ENCODE measurements around the gene GNAQ.
"Not testable (repeated sequence)": the region's sequence is repeated elsewhere in the genome, so short reads cannot be mapped to it uniquely, and the experiment has no call there.

The GNAQ gene

DNA sequence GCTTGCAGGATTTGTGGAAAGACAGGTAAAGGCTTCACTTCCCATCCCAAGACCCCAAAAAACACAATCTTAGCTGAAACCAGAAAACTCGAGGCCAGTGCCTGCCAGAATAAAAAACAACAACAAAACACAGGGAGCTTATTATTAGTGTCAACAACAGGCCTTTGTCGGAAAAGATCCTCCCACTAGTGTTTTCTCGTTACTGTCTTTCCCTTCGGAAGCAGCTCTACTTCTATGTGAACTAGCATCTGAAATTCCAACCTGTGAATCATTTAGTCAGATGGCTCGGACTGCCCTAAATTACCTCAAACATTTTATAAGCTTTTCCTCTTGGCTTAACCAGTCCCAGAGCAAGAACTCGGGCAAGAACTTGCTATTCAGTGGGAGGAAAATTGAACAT is 261.3 kb downstream of the GNAQ start:
- DNase-seq (ENCODE audit: low read depth), result no peak

- DNase-seq (ENCODE audit: low read depth), result no peak
Measured at GRCh38 chr9:77769246-77769645, 262.4 kb downstream of the GNAQ start.

DNA sequence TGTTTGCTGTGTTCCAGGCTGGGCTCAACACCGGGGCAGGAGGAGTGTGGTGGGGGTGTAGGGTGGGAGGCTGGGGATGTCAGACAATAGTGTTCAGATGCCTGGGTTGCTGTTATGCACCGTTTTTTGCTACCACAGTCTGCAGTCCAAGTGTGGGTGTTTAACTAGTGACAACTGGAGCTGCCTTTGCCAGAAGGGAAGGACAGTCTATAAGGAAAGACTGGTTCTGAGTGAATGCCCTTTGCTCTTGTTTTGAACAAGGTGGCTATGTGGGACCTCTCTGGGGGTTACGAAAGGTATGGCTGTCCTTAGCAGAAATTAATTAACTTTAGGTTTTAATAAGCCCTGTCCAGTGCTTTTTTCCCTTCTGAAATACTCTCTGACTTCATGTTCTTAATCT is 265.0 kb downstream of the GNAQ start:
- DNase-seq (ENCODE audit: low read depth), result no peak

GRCh38 chr9:77765781-77766259 is 265.8 kb downstream of the GNAQ start:
- DNase-seq (ENCODE audit: low read depth), result no peak

GRCh38 chr9:77764894-77765780 is 266.5 kb downstream of the GNAQ start:
- no peak for DNase-seq (ENCODE audit: low read depth)

DNA sequence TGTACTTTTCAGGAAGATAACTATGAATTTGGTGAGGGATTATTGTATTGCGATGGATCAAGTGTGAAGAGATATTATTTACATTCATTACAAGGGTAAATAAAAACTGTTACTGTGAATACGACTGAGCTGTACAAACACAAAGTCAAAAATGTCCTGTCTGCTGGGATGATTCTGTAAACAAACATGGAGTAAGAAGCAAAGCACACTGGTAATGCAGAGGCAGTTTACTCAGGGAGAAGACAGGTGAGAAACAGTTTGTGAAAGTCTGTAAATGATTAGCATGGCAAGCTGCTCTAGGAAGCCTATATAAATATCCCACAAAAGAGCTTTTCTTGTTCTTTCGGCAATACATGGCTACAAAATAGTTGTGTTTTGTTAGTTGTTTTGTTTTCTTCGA is 268.0 kb downstream of the GNAQ start:
- no peak for DNase-seq (ENCODE audit: low read depth)

- not testable (repeated sequence) for DNase-seq (ENCODE audit: low read depth)
Measured at GRCh38 chr9:77760919-77761318, 270.7 kb downstream of the GNAQ start.

GRCh38 chr9:77759391-77759790 is 272.2 kb downstream of the GNAQ start:
- DNase-seq (ENCODE audit: low read depth), result no peak

DNA sequence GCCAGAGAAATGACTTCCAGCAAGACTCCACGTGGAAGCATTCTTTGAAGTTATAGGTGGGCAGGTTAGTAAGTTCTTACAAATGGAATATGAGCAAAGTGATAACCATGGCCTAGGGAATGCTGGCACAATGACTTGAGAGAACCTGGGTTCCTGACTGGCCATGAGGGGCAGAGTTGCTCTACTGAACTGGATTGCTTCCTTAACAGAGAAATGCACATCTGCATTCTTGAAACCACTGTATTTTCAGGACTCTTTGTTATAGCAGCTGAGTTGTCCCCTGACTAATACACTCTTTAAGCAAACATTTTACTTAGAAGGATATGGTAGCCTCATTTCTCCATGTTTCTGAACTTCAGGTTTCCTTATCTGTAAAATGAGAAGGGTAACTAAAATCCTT is 275.2 kb downstream of the GNAQ start:
- DNase-seq (ENCODE audit: low read depth), result no peak

DNA sequence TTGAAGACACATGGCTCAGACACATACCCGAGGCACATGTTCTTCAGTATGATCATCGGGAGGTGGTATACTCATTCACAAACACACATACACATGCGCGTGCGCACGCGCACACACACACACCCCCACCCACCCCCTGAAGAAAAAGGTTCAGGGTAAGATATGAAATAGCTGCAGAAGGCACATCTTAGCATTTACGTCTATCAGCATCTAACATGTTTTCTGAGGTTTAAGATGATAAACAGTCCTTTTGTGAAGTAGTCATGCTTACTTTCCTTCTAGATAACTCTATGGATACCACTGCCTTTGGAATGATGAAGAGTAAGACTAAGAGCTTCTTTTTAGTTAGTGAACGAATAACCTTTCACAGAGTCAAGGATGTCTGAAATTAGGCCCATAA is 278.4 kb downstream of the GNAQ start:
- no peak for DNase-seq (ENCODE audit: low read depth)

GRCh38 chr9:77752554-77752953 is 279.1 kb downstream of the GNAQ start:
- no peak for DNase-seq (ENCODE audit: low read depth)

DNA sequence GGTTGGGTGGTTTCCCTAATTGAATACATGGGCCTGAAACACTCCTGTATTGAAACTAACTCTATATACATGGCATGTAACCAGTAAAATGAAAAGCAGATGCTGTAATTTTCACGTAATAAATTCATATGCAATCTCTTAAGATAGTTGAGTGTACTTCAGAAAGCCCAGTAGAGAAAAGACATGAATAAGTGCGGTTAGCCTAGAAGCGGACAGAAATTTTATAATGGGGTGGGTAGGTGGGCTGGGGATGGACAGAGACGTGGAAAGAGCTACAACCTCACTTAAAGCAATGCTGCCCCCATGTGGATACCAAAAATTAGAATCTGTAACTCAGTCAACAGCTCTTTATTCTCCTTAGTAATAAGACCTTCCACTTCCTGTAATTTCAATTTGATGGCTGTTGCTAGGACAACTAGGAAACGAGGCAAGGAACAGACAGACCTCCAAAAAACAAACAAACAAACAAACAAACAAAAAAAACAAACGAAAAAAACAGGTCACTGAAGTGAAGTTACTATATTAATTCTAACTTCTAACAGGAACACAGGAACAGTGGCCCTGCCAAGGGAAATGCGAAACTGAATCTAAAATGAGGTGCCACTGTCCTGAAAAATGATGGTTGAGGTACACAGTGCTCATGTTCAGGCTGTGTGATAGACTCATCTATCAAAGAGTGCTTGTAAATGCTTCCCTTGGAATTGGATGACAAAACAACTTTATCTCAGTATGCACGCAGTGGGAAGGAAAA is 280.1 kb downstream of the GNAQ start:
- no peak for DNase-seq (ENCODE audit: low read depth)

DNA sequence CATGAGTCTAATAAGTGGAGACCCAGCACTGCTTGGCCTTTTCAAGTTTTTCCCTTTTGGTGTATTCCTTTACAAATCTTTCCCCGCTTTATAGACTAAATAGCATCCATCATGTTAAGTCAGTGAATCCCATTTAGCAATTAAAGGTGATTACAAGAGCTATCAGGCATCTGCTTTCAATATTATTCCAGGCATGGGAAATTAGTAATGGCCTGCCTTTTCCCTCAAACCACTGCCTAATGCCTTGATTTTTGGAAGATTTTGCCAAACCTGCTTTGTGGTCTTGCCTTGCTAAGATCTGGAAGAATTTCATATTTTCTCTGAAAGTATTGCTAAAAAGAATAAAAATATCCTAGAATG is 280.6 kb downstream of the GNAQ start:
- no peak for DNase-seq (ENCODE audit: low read depth)

DNA sequence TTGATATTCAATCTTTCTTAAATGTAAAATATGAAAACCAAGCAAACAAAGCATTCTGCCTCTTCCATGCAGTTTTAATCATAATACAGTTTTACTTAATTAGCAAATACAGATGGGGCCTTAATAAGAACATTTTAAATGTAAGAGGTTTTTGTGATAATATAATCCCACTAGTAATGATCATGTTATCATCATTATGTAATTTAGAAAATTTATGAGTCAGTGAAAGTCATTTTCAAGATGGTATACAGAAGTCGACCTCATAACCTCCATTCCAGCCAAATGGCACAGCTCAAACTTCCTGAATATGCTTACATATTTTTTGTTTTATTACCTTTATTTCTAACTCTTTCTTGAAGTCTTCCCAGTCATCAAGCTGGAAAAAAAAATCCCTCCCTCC is 281.3 kb downstream of the GNAQ start:
- DNase-seq (ENCODE audit: low read depth), result no peak

GRCh38 chr9:77748214-77748772 is 283.3 kb downstream of the GNAQ start:
- DNase-seq (ENCODE audit: low read depth), result no peak

DNA sequence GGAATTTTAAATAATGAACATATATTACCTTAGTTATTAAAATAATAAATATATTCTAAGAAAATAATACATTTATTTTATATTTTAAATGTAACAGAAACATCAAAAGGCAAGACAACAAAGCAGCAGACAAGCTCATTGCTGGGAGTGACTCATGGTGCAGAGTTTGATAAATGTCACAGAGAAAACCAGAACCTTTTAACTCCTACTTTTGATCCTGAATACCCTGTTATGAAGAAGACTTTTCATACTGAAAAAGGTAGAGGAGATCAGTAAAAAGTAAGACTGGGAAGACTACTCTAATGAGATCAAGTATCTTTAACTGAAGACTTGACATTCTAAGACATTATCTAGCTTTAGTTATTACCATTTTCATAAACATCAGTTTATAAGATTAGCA is 284.4 kb downstream of the GNAQ start:
- DNase-seq (ENCODE audit: low read depth), result no peak

GRCh38 chr9:77744841-77745430 is 286.7 kb downstream of the GNAQ start:
- DNase-seq (ENCODE audit: low read depth), result no peak

GRCh38 chr9:77743386-77743785 is 288.2 kb downstream of the GNAQ start:
- DNase-seq (ENCODE audit: low read depth), result no peak

GRCh38 chr9:77738932-77739331 is 292.7 kb downstream of the GNAQ start:
- DNase-seq (ENCODE audit: low read depth), result no peak

DNA sequence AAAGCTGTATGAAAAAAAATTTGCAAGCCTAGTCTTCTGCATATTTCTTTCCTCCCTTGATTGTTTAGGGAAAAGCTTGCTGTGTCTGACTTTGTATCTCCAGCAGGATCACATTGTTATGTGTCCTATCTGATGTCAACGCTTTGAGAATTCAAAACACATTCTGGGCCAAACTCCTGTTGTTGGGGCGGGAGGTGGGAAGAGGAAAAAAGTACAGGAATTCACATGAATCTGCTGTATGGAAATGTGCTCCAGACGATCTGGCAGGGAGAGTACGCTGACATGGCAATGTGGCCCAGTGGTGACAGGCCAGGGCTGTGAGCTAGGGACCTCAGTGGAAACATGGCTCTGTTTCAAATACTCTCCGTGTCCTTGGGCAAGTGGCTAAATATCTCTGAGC is 296.1 kb downstream of the GNAQ start:
- no peak for DNase-seq (ENCODE audit: low read depth)

- no peak for DNase-seq (ENCODE audit: low read depth)
Measured at GRCh38 chr9:77731930-77732329, 299.7 kb downstream of the GNAQ start.

DNA sequence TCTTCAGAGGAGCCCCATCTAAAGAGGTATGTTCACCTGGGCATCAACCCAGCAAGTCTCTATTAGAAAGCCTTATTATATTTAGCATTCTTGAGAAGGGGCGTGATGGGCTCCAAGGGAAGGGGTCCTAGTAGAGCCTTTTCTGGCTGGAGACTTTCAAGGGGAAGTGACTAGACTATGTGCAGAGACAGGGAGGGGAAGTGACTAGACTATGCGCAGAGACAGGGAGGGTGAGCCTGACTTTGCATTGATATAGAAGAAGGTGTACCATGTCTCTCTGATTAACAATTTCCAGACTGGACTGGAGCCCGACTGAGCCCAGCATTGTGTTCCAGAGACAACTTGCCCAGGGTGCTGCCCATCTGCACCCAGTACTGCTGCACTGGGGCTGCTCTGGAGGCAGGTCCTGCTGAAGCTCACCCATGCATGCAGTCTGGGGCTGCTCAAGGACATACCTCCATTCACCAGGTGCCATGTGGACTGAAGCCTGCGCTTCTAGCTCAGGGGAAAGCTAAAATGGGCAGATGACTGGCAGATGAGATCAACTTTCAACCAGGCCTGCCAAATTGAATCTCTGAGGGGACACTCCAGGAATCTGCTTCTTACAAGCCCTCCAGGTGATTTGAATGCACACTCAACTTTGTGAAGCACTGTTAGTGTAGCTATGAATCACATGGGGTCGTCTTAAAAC is 300.5 kb downstream of the GNAQ start:
- no peak for DNase-seq (ENCODE audit: low read depth)
